ENCODE data around the gene CAMTA1. TPM values are rescaled to one million over a fixed set of nuclear protein-coding genes. Genes with fewer than 3 reads are reported as not detected.

CAMTA1 gene
- total RNA-seq, 1 donor from 2014 or later, result 68.9 TPM

DNA sequence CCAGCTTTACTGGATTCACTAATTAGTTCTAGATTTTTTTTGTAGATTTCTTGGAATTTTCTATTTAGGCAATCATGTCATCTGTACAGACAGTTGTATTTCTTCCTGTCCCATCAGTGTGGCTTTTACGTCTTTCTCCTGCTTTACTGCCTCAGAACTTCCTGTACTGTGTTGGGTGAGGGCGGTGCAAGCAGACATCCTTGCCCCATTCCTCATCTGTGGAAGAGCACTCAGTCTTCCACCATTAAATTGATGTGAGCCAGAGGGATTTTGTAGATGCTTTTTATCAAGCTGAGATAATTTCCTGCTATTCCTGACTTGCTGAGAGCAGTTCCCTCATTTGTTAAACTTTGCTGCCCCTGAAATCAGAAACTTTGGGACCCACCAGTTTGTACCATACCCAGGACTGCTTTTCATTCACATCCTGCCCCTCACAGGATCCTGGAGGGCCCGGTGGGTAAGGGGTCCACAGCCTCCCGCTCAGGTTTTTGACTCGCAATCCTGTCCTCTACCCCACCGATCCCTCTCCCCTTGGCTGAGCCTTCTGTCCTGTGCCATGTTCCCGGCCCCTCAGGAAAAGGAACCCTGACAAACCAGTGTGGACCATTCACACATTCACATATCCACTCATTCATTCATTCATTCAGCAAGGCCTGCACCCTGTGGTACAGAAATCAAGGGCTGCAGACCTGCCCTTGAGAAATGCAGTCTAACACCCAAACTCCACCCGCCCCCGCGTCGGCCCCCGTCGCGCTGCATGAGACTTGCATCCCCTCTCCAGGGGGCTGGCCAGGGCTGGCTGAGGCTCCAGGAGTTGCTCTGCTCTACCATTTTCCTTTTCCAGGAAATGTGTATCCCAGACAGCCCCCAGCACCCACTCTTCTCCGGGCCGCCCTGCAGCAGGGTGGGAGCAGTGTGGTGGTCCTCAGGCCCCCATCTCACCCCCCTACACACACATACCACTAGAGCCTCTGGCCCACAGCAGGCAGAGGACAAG, 739.4 kb downstream of the CAMTA1 start:
- DNase-seq (ENCODE audit: low read depth), result no peak

DNA sequence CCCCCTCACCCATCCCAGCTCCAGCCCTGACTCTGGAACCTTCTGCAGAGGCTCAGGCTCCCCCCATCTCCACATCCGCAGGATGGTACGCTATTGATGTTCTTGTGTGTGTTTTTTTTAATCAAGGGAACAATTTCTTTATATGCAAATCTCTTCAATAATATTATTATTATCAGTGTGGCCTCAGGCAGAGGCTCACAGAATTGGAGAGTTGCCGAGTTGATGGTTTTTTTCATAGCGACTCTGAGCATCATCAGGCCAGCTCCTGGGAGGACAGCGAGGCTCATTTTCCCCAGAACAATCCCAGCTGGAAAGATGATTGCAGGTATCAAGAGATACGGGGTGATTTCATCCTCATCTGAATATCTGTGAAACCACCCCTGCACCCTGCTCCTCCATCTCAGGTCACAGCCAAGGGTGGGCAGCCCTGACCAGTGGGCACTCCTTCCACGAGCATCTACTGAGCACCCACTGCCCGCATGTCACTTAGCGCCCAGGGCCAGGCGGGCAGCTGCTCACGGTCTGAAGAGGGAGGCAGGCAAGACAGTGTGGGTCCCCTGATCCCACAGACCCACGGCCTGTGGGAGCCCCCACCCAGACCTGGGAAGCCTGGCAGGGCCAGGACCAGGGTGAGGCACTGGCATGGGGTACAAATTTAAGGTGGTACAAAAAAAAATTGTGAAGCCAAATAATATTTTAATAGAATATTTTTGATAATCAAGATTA, 740.2 kb downstream of the CAMTA1 start:
- no peak for DNase-seq (ENCODE audit: low read depth)

DNA sequence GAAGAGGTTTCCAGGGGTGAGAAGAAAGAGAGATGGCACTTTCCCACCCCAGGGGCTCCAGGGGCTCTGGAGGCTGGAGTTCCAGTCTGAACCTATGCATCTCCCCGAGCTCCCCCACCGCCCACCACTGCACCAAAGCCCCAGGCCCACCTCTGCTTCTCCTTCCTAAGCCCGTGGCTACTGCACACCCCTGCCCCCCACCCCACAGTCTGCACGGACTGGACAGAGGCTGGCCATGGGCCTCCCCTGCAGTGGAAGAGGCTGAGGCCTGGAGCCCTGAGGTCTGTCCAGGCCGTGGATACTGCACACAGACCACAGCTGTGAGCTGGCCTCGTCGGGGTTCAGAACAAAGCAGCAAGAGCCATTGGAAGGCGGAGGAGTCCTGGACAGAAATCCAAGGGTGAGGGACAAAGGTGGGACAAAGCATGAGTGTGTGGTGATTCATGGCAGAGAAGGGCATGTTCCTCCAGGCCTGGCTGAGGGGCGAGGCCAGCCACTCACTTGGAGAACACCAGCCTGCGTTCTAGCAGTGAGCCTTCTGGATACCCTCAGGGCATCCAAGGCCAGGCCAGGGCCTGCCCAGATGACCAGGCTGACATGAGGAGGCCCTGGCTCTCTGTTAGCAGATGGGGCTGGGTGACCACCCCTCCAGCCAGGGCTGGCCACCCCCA, 741.1 kb downstream of the CAMTA1 start:
- peak; percentile 62 for DNase-seq (ENCODE audit: low read depth)

DNA sequence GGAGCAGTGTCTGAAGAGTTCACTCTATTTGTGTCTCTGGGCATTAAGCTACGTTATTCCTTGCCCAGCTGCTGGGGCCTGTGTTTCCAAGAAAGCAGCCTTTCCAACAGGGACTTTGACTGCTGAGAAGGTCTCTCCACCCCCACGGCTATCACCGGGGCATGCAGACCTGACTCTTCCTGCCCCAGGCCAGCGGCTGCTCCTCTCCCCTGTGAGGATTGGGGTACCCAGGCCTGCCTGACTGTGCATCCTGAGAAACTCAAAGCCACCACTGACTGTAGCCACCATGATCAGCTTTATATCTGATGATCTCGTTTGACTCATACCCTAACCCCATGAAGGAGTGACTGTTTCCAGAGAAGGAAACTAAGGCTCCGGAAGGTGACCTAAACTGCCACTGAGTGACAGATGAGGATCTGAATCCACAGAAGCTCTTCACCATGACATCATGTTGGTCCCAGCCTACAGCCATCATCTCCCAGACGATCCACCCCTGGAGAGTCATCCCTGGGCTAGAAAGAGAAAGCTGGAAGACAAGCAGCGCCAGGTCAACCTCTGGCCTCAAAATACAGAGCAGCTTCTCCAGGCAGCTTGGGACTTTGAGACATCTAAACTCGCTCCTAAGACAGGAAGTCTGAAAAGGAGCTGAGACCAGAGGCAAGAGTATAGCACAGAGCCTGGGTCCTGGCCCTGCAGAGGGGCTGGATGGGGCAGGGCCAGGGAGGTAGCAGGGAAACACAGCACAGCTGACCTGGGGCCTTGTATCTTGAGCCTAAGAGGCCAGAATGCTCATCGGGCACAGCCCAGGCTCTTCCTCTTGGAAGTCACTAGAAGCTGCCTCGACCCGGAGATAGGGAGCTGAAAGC, 741.8 kb downstream of the CAMTA1 start:
- DNase-seq (ENCODE audit: low read depth), result no peak

DNA sequence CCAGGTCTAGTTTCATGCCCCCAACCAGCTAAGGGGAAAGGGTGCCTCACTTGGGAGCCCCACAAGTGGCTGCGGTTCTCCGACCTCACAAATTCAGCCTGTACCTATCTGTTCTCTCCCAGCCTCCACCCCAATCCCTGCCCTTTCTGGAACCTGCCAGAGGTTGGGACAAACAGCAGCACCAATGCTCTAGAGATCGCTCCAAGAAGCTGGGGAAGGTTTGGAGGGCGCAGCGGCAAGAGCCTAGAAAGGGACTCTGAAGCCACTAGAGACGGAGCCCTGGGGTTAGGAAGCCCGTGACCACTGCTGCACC, 742.4 kb downstream of the CAMTA1 start:
- DNase-seq (ENCODE audit: low read depth), result no peak

DNA sequence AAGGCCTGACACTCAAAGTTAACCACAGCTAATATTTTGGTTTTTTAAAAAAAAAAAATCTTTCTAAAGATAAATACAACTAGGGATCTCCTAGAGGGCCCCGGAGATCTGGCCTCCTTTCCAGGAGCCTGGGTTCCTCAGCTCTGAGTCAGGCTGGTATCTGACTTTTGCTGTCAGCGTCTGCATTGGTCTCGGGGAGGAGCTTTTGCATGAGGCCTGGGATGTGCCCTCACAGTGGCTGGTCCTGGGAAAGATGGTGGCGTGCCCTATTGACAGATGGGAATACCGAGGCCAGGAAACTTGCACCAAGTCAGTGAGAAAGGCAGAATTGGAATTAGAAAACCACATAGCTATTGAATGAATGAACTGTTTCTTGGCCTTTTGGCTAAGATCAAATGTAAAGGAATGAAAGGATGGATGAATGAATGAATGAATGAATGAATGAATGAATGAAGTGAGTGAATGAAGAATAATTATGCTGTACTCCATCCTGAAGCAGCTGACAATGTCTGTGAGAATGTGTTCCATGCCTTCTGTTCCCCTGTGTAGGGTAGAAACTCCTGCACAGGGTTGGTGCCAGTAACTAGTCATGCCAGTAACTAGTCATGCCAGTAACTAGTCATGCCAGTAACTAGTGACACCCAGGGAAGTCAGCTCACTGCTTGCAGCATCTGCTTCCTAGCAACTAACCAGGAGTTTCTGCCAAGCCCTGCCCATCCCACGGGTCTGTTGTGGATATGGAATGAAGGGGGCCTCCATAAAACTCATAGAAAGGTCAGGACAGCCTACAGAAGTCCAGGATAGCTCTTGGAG, 743.3 kb downstream of the CAMTA1 start:
- peak; percentile 43 for DNase-seq (ENCODE audit: low read depth)

DNA sequence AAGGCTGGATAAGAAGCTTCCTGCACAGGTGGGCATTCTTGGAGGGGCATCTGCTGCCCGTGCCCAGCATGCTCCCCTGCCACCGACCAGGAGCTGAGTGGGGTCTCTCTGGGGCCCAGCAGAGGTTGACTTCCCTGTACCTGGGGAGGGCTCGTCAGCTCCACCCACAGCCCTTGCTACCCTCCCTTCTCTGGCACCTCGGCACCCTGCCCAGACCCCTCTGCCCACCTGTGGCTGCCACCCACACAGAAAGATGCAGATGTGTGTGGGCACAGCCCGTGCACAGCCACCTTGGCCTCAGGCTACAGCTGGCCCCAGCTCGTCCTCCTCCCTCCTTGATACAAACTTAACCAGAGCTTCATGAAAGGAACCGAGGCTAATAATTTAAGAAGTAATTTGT, 744.7 kb downstream of the CAMTA1 start:
- DNase-seq (ENCODE audit: low read depth), result no peak

DNA sequence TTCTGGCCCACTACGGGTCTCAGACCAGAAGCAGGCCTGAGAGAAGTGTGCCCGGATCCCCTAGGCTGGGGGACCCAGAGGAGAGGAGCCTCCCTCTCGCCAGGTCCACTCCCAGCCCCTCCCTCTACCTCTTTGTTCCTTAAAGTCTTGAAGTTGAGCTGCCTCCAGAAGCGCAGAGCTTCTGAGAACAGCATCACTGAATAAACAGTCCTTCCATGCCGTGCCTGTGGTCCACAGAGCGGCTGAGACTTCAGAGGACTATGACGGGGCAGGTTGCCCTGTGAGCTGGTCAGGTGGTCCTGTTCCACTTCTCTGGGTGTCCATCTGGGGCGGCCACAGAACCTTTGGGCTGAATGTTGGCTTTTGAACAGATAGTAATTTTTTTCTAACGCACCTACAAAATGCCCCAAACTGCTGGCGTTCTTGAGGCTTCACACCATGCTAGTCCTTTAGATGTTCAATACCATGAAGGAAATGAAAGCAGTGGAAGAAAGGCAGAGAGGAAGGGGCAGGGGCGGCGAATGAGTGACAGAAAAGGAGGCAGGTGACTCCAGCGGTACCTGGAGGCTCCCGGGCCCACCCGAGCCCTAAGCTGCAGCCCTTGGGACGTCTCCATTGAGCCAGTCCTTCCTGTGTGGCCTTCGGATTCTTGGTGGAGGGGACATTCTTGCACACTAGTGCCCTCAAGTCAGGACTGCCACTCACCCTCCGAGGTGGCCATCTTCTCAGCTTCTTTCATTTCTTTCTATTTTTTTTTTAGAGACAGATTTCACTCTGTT, 746.5 kb downstream of the CAMTA1 start:
- DNase-seq (ENCODE audit: low read depth), result no peak

DNA sequence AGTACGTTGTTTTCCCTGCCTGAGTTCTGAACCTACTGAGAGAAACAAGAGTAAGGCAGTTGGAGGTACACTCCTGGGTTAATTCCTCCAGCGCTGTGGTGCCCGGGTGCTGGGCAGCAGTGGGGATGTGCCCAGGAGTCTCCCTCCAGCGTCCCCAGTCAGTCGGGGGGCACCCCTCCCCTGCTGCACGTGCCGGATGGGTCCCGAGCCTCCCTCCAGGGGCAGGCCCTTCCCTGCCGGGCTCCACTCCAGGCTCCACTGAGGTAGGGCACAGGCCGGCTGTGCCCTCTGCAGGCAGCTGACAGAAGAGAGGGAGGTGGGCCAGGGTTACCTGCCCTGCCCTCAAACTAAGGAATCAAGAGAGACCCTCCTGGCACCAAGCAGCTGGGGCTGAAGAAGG, 747.8 kb downstream of the CAMTA1 start:
- DNase-seq (ENCODE audit: low read depth), result no peak

DNA sequence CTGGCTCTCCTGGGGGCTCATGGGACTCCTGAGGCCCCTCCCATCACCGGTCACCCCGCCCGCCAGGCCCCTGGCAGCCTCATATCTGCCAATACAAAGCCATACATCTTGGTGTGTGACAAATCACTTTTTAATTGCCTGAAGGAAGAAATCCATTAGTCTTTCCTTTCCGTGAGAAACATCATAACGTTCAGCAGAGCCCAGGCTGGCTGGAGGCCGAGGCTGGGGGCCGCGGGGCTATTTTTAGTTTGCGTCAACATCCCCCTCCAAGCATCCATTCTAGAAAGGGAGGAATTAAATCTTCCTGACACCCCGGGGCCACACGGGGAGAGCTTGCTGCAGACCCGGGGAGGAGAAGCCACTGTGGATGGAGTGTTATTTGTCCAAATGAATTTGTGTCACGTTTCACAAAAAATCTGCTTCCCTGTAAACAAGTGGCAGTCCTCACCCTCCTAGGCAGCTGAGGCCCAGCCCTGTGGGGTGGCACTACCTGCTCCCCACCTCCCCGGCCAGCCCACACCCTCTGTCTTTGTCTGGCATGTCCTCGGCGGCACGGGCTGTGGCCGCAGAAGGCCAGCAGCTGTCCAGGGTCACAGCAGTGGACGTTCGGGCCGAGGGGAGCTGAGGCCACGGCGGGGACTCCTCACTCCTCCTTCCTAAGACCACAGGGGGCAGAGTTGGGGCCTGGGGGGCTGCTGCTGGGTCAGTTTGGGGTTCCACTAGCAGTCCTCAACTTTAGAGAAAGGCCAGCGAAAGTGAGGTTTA, 749.0 kb downstream of the CAMTA1 start:
- DNase-seq (ENCODE audit: low read depth), result peak; percentile 86

DNA sequence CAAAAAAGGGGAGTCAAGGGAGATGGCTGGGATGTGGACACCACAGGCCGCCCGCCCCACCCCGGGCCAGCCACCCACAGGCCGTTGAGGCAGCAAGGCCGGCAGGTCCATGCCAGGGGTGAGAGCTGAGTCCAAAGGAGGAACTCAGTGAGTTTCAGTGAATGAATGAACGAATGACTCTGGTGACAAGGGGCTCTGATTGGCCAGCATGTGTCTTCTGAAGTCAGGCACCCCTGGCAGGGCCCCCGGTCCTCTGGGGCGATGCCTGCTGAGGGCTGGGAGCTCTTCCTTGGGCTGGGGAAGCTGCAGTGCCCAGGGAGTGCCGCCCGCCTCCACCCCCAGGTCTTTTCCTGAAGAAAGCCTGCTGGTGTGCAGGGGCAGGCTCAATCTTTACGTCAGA, 749.8 kb downstream of the CAMTA1 start:
- no peak for DNase-seq (ENCODE audit: low read depth)

DNA sequence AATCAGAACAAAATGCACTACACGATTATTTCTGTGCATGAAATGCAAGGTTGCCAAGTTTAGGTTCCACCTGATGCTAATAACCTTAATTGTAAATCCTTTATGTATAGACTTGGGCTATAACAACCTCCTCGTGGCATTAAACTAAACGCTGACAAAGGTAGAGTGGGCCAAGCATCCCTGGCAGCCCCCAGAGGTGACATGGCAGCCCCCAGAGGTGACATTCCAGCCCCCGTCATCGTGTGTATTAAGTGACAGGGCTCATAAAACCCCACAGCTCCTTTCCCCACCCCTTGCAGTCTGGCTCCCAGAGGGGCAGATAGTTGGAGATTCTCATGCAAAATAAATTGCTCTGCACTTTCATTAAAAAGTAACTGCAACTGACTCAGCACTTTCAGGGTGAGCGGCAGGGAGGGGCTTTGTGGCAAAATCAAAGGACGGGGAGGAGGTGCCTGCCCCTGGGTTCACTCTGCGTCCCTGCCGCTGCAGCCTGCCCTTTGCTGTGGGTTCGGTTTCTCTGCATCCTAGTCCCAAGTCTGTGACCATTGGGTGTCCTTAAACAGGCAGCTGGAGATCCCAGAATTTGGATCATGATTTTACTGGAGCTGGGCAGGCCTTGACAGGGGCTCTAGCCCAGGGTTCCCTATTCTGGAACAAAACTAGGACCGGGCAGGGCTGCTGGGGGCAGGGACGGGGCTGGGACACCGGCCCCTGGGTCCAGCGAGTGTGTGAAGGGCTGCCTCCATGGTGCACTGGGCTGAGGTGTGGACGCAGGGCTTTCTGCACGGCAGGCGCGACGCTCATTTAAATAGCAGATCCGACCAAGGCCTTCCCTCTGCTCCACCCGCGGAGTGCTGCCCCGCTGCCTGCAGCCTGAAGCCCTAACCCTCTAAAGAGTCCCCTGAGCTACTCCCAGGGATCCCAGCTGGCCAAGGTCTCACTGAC, 751.0 kb downstream of the CAMTA1 start:
- no peak for DNase-seq (ENCODE audit: low read depth)

DNA sequence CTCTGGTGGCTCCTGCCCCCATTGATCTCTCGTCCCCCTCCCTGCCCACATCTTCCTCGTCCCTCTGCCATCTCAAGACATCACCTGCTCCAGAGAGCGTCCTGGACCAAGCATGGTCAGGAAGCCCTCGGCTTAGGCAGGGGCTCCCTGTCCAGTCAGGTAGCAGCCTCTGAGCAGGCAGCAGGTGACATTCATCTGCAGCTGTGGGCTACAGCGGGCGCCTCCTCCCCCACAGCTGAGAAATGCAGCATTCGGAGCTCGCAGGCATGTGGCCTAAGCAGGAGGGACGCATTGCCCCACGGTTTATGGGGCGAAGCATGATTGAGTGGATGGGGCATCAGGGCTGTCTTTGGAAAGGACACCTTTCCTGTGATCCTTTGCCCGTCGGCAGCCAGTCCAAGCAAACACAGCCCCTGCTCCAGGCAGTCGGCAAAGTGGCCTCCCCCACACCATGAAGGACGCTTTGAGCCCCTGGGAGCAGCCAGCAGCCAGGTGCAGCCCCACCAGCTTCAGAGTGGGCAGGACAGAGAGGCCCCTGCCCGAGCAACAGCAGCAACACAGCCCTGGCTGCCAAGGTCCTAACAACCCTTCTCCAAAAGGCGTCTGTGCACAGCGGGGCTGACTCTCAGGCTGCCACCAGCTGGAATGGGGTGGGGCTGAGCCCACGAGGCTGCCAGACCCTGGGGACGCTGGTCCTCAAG, 751.8 kb downstream of the CAMTA1 start:
- DNase-seq (ENCODE audit: low read depth), result no peak

DNA sequence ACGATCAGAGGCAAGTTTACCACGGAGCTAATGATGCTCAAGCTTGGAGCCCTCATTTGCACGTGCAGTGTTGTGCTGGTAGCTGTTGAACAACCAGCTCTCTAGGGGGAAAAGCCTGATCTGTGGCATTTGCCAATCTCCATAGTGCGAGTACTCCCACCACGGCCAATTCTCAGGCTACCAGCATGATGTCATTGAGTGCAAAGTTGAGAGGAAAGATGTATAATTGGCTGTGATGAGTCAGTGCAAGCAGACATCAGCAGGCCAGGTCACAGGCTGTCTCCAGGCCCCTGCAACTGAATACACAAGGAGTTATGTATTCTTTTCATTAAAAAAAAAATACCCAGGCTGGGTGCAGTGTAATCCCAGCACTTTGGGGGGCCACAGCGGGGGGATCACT, 752.8 kb downstream of the CAMTA1 start:
- no peak for DNase-seq (ENCODE audit: low read depth)

DNA sequence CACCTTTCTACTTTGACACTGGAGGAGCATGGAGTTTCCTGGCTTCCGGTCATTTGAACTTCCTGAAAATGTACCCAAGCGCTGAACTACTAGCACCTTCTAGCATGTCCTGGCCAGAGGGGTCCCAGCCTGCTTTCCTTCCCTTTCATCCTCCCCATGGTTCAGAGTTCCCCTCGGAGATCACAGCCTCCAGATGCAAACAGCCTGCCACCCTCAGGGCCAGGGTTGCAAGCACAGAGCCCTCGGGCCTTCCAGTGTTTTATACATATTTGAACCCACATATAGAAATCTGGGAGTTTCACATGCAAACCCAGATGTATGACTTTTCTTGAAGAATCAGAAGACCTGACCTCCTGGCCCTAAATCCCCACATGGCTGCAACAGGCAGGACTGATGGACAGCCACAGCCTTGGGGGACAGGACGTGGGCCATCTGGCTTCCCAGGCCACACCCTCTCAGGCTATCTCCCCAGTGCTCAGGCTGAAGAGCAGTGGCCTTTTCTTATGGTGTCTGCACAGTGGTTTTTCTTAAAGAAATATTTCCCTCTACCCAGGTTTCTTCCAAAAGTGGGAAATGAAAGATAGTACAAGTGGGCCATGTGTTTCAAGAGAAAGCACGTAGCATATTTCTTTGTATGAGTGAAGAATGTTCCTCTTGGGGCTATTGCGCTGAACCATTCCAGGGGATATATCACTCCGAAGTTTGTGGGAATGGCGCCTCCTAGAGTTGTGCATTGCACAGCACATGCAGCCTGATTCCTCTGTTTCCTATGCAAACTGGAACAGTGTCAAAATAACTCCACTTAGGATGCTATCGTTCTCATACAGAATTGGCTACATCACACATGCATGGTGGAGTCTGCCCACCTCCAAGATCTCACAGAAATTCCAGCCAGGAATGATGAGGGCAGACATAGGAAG, 753.9 kb downstream of the CAMTA1 start:
- peak; percentile 69 for DNase-seq (ENCODE audit: low read depth)

DNA sequence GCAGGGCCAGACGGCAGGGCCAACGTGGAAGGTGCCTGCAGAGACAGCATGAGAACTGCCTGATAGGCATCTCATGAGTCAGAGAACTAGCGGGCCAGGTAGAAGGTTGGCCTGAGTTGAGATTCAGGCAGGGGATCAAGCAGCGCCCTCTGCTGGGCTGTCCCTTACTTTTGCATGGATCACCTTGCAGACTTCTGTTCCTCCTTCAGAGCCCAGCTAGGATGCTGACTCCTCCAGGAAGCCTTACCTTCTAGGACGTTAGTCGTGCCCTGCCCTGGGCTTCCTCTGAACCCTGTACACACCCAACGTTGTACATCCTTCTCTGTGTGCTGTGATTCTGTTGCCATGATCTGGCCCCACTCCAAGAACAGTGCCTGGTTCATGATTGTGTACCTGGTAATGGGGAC, 754.5 kb downstream of the CAMTA1 start:
- no peak for DNase-seq (ENCODE audit: low read depth)

Measured in myocyte (in vitro differentiated cells).